Stimulated activated CD8-positive, alpha-beta memory T cell treated with anti-CD3 and anti-CD28 coated beads, Interleukin-2, amount 100 ng/mL, for 48 hours (primary cell): ENCODE results near the gene NELFB.

Experiments used
- DNase-seq, 2 donors: peaks; one replicate each; pipeline ENCODE4 v3.0.0-alpha.2; 2020; ENCODE audit warnings: low read depth in 2 of 2

The NELFB gene

GRCh38 chr9:137254624-137255447 is at the start of gene NELFB:
Gene NELFB (plus strand): TSS chr9:137255327.
- peak; percentile 95 to 99 for DNase-seq

- no peak for DNase-seq
Measured at GRCh38 chr9:137206602-137207001, 48.5 kb upstream of the NELFB start.

- no peak for DNase-seq
Measured at GRCh38 chr9:137211532-137211931, 43.6 kb upstream of the NELFB start.

GRCh38 chr9:137212520-137212919 is 42.6 kb upstream of the NELFB start:
- DNase-seq: no peak

GRCh38 chr9:137213160-137214060 is 41.7 kb upstream of the NELFB start:
- no peak for DNase-seq

GRCh38 chr9:137214620-137215019 is 40.5 kb upstream of the NELFB start:
- DNase-seq: no peak

GRCh38 chr9:137215196-137215986 is 39.7 kb upstream of the NELFB start:
- DNase-seq: no peak

GRCh38 chr9:137216188-137216965 is 38.8 kb upstream of the NELFB start:
- DNase-seq: no peak

GRCh38 chr9:137217276-137218211 is 37.6 kb upstream of the NELFB start:
- no peak for DNase-seq

GRCh38 chr9:137218212-137218753 is 36.8 kb upstream of the NELFB start:
- no peak for DNase-seq

GRCh38 chr9:137218754-137219271 is 36.3 kb upstream of the NELFB start:
- DNase-seq: no peak

- DNase-seq: no peak
Measured at GRCh38 chr9:137219757-137220316, 35.3 kb upstream of the NELFB start.

GRCh38 chr9:137220317-137221094 is 34.6 kb upstream of the NELFB start:
- no peak for DNase-seq

GRCh38 chr9:137221095-137221505 is 34.0 kb upstream of the NELFB start:
- no peak for DNase-seq

GRCh38 chr9:137221506-137222111 is 33.5 kb upstream of the NELFB start:
- no peak for DNase-seq

GRCh38 chr9:137222190-137223077 is 32.7 kb upstream of the NELFB start, which contains the start of gene RNF208:
Gene RNF208 (minus strand): TSS chr9:137222240. CDS start chr9:137221212, 1,028 bp downstream.
- no peak for DNase-seq
